Transverse colon (tissue), 4 donors: ENCODE data around the gene HOXB1. TPM values are rescaled to one million over a fixed set of nuclear protein-coding genes. Genes with fewer than 3 reads are reported as not detected.
A peak's percentile ranks its signal among the peaks of the same experiment; 100 is the strongest.

ENCODE experiments used
- DNase-seq: peaks from one replicate; pipeline ENCODE4 v3.0.0-alpha.2; 2019
- H3K27ac ChIP-seq, 4 donors: fragments of 200-600 bp; sonication (generic); 2 replicates each; pipeline ENCODE4 v1.5.1; 2016 to 2018; ENCODE audit warnings: inconsistent platforms in 4 of 4
- H3K27me3 ChIP-seq: fragments of 200-600 bp; sonication (generic); 2 replicates; pipeline ENCODE4 v1.5.1; 2017; ENCODE audit warnings: inconsistent platforms
- H3K36me3 ChIP-seq, 4 donors: fragments of 200-600 bp; sonication (generic); 2 replicates each; pipeline ENCODE4 v1.5.1; 2017 to 2019; ENCODE audit warnings: inconsistent platforms in 4 of 4
- H3K4me1 ChIP-seq, 4 donors: fragments of 200-600 bp; sonication (generic); 2 replicates each; pipeline ENCODE4 v1.5.1; 2017 to 2020; ENCODE audit warnings: inconsistent platforms in 4 of 4
- H3K4me3 ChIP-seq, 4 donors: fragments of 200-600 bp; sonication (generic); 1 replicate in 1 of 4; 2 replicates in 3 of 4; pipeline versions ENCODE4 v1.5.1 to v1.6.1; 2017 to 2019; ENCODE audit warnings: inconsistent platforms in 4 of 4
- H3K9me3 ChIP-seq, 2 donors: fragments of 200-600 bp; sonication (generic); 2 replicates each; pipeline ENCODE4 v1.5.1; 2017 to 2019; ENCODE audit warnings: inconsistent platforms in 2 of 2
- EP300 ChIP-seq: sonication (generic); formaldehyde crosslinking; IDR thresholded peaks from one replicate; pipeline ENCODE4 v1.6.1; 2017; ENCODE audit warnings: antibody characterized with exemption, low read depth
- POLR2A ChIP-seq: fragments of 450-650 bp; IDR thresholded peaks from one replicate; pipeline ENCODE4 v1.6.1; 2016; ENCODE audit warnings: antibody characterized with exemption, mild to moderate bottlenecking, moderate library complexity
- POLR2AphosphoS5 ChIP-seq, 3 donors: sonication (generic); formaldehyde crosslinking; IDR thresholded peaks; one replicate each; pipeline ENCODE4 v1.6.1; 2016; ENCODE audit warnings: antibody characterized with exemption in 3 of 3
- WGBS, 2 donors: methylation state at CpG; one replicate each; pipeline ENCODE4 v1.1.5; 2018; ENCODE audit warnings: low coverage in 1 of 2; 5-methylcytosine and 5-hydroxymethylcytosine counted together
- in situ Hi-C, 4 donors: fragments of 200-750 bp; cut with MboI; loops; one replicate each; pipeline versions ENCODE4 v1.15.0 to v1.15.1; 2017; ENCODE audit warnings: low sequenced_read_pairs in 3 of 4, low pct_ligation_motif_present in 1 of 4, low pct_unique_long_range_greater_than_20kb in 1 of 4
- intact Hi-C: fragments of 100-400 bp; cut with DNase I; formaldehyde crosslinking; loops from one replicate; pipeline ENCODE4 v1.15.1; 2023; ENCODE audit warnings: low total_unique reads
- total RNA-seq, 4 donors: library from RNA; depleted of rRNA; stranded (reverse); fragments of >200 nt; gene quantifications; one replicate each; pipeline ENCODE4 v1.1.0, GENCODE V29; 2016
- TF ChIP-seq, protein P1 (sequence below), 5 experiments: fragments of 200-600 bp in 3 of 5; fragments of 450-650 bp in 2 of 5; sonication (generic) in 3 of 5; IDR thresholded peaks; 1 replicate in 2 of 5; 2 replicates in 3 of 5; pipeline ENCODE4 v1.5.1; 2016 to 2017; ENCODE audit warnings: antibody characterized with exemption in 5 of 5, inconsistent platforms in 3 of 5, mild to moderate bottlenecking in 2 of 5, moderate library complexity in 1 of 5

The HOXB1 gene
- total RNA-seq, 4 donors from 2014 or later = not detected

DNA sequence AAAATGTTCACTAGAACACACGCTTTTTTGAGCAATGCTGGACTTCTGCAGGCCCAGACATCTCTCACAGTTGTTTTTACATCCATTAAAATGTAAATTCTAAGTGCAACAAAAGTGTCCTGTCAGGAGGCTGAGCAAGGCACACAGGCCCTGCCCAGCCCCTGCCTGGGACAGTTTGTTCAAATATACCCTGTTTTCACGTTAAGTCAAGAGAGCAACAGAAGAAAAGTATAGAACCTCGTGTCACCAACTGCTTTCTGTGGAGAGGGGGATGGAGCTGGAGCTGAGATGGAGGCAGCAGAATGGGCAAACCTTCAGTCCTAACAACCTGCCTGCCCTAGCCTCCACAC lies 18.4 kb upstream of the HOXB1 start:
- Histone ChIP-seq H3K36me3 (no peaks in the 10 kb centered on the region), H3K27me3 (no peaks in the 10 kb centered on the region), H3K9me3 (no peaks in the 10 kb centered on the region), H3K27ac (peak overlapping the region; percentile 89 to 95 (median 94)), H3K4me1 (peaks cover 29 to 82% (median 44%) of the 10 kb centered on the region in 4 donors), H3K4me3 (no peak overlapping the region)
- intact Hi-C loops = no loop called here
- WGBS, 2 donors = 59 to 64% methylated on average over 2 to 3 of the region's 3 CpGs
- no peak for TF ChIP-seq EP300
- TF ChIP-seq, protein P1, sequence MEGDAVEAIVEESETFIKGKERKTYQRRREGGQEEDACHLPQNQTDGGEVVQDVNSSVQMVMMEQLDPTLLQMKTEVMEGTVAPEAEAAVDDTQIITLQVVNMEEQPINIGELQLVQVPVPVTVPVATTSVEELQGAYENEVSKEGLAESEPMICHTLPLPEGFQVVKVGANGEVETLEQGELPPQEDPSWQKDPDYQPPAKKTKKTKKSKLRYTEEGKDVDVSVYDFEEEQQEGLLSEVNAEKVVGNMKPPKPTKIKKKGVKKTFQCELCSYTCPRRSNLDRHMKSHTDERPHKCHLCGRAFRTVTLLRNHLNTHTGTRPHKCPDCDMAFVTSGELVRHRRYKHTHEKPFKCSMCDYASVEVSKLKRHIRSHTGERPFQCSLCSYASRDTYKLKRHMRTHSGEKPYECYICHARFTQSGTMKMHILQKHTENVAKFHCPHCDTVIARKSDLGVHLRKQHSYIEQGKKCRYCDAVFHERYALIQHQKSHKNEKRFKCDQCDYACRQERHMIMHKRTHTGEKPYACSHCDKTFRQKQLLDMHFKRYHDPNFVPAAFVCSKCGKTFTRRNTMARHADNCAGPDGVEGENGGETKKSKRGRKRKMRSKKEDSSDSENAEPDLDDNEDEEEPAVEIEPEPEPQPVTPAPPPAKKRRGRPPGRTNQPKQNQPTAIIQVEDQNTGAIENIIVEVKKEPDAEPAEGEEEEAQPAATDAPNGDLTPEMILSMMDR (IDR thresholded peaks at IDR 0.05) = no peak
- TF ChIP-seq POLR2A = no peak
- no peak for TF ChIP-seq POLR2AphosphoS5 (IDR thresholded peaks at IDR 0.05)
- DNase-seq = no peak
- in situ Hi-C loops = no loop called here

DNA sequence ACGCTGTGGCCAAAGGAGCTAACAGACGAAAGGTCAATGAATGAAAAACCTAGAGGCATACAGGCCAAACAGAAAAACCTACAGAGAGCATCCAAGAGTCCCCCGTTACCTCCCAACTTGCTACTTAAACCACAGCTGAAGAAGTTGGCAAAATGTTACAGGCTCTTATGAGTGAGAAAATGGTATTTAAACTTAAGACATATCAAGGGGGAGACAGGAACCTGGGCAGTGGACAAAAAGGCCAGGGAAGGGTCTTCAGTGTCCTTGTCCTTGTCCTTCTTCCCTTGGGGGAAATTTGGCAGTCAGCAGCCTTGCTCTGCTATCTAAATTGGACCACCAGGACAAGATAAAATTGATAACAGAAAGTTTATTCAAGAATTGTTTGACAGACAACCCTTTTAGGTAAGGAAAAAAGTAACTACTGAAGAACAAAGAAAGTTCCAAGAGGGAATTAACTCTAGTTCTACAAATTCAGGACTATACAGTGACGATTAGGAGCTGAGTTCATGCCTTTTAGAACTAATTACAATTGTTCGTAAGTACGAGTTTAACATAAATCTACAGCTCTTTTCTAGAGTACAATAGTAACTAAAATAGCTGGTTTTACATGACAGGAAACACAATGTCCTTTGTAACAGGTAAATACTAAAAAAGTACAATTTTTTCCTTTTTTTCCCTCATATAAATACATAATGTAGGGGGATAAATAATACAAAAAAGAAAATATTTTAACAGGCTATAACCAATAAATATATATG lies 17.9 kb upstream of the HOXB1 start:
- intact Hi-C loops = no loop called here
- 66 to 73% methylated on average over 6 of the region's 6 CpGs for WGBS, 2 donors
- H3K27me3 ChIP-seq = no peaks in the 10 kb centered on the region
- H3K9me3 ChIP-seq = no peaks in the 10 kb centered on the region
- no peaks in the 10 kb centered on the region for H3K36me3 ChIP-seq
- no peak overlapping the region for H3K4me3 ChIP-seq
- in situ Hi-C loops = no loop called here
- TF ChIP-seq, protein P1 (IDR thresholded peaks at IDR 0.05) = no peak
- TF ChIP-seq POLR2A = no peak
- TF ChIP-seq POLR2AphosphoS5 (IDR thresholded peaks at IDR 0.05) = no peak
- TF ChIP-seq EP300 = no peak
- H3K4me1 ChIP-seq = peaks cover 26 to 83% (median 43%) of the 10 kb centered on the region in 4 donors
- peak overlapping the region; percentile 89 to 95 (median 94) for H3K27ac ChIP-seq
- DNase-seq = no peak

DNA sequence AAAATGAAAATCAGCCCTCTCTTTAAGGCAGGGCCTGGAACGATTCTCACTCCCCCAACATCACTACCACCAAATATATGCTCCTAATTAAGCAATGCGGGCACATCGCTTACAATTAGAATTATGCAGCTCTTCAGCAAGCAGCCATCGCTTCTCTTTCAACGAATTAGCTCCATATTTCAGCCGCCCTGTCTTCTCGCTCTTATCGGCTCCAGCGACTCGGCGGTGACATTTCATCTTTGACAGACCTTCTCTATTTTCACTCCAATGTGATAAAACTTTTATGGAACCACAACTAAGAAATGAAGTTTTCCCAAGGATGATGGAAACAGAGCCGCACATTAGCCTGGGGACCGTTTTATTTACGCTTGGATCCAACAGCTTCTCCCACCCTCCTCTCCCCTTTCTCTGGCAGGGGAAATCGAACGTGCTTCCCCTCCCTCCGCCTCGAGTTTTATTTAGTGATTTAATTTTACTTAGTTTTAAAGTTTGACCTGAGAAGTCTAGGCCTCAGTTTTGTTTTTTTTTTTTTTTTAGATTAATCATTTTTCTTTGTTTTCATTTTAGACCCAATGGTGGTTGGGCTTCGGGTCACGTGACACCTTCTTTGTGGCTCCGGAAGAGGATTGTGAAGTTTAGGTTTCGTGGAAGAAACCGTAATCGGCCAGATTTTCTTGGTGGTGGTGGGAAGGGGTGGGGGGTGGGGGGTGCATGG lies 17.2 kb upstream of the HOXB1 start:
- intact Hi-C loops (no loop called here), in situ Hi-C loops (no loop called here)
- no peaks in the 10 kb centered on the region for H3K9me3 ChIP-seq
- no peaks in the 10 kb centered on the region for H3K36me3 ChIP-seq
- WGBS, 2 donors = 51 to 55% methylated on average over 18 to 24 of the region's 24 CpGs
- DNase-seq = no peak
- H3K4me1 ChIP-seq = peaks cover 22 to 81% (median 43%) of the 10 kb centered on the region in 4 donors
- H3K27ac ChIP-seq = peak overlapping the region; percentile 89 to 95 (median 94)
- H3K27me3 ChIP-seq = peaks cover 4% of the 10 kb centered on the region
- H3K4me3 ChIP-seq = peak overlapping the region in 1 of 4 donors; percentile 17
- TF ChIP-seq, protein P1 (IDR thresholded peaks at IDR 0.05) = no peak
- TF ChIP-seq POLR2AphosphoS5 (IDR thresholded peaks at IDR 0.05) (no peak), POLR2A (no peak), EP300 (no peak)
